Astrocyte (in vitro differentiated cells and primary cell): ENCODE measurements around the gene KIR3DL3. TPM values are rescaled to one million over a fixed set of nuclear protein-coding genes. Genes with fewer than 3 reads are reported as not detected.

Experiments used
- DNase-seq: peaks from one replicate; pipeline ENCODE4 v3.0.0-alpha.2; 2010; ENCODE audit warnings: low read depth
- FAIRE-seq: peaks from 2 replicates; lab custom pipeline; 2011; peaks lifted over from hg19 to GRCh38; lab: Jason Lieb, UNC
- H2AFZ ChIP-seq: 2 replicates; pipeline ENCODE4 v1.6.0; 2012; ENCODE audit warnings: low read depth, low read length, inconsistent platforms
- H3K27ac ChIP-seq: 2 replicates; pipeline ENCODE4 v1.5.1; 2011; ENCODE audit warnings: low read depth, low read length, inconsistent platforms
- H3K27me3 ChIP-seq: 2 replicates; pipeline ENCODE4 v1.6.0; 2011; ENCODE audit warnings: low read length, inconsistent platforms; ENCODE audit not compliant: insufficient read depth
- H3K36me3 ChIP-seq: 2 replicates; pipeline ENCODE4 v1.5.1; 2011; ENCODE audit warnings: low read length, inconsistent platforms; ENCODE audit not compliant: insufficient read depth
- H3K4me1 ChIP-seq: 2 replicates; pipeline ENCODE4 v1.5.1; 2011; ENCODE audit warnings: low read length, inconsistent platforms; ENCODE audit not compliant: insufficient read depth
- H3K4me2 ChIP-seq: 2 replicates; pipeline ENCODE4 v1.6.0; 2012; ENCODE audit warnings: low read length, inconsistent platforms
- H3K4me3 ChIP-seq: 2 replicates; pipeline ENCODE4 v1.5.1; 2011; ENCODE audit warnings: low read depth, mild to moderate bottlenecking, low read length, inconsistent platforms; ENCODE audit not compliant: insufficient read depth
- H3K79me2 ChIP-seq: 2 replicates; pipeline ENCODE4 v1.6.0; 2012; ENCODE audit warnings: mild to moderate bottlenecking, low read length, inconsistent platforms; ENCODE audit not compliant: insufficient read depth
- H3K9ac ChIP-seq: 2 replicates; pipeline ENCODE4 v1.6.0; 2012; ENCODE audit warnings: mild to moderate bottlenecking, low read length, inconsistent platforms
- H3K9me3 ChIP-seq: 2 replicates; pipeline ENCODE4 v1.5.1; 2012; ENCODE audit warnings: low read depth, mild to moderate bottlenecking, low read length, inconsistent platforms; ENCODE audit not compliant: insufficient read depth
- H4K20me1 ChIP-seq: 2 replicates; pipeline ENCODE4 v1.6.0; 2012; ENCODE audit warnings: low read length, inconsistent platforms; ENCODE audit not compliant: insufficient read depth
- H3K27ac Mint-ChIP-seq: one replicate; pipeline ENCODE4 v1.8.0; 2021; ENCODE audit warnings: mild to moderate bottlenecking, mixed read lengths; ENCODE audit not compliant: unreplicated experiment
- H3K27me3 Mint-ChIP-seq: one replicate; pipeline ENCODE4 v1.8.0; 2021; ENCODE audit warnings: low read depth, mixed read lengths; ENCODE audit not compliant: unreplicated experiment
- H3K36me3 Mint-ChIP-seq: one replicate; pipeline ENCODE4 v1.8.0; 2021; ENCODE audit warnings: low read depth, mixed read lengths; ENCODE audit not compliant: unreplicated experiment
- H3K4me1 Mint-ChIP-seq: one replicate; pipeline ENCODE4 v1.8.0; 2021; ENCODE audit warnings: low read depth, mixed read lengths; ENCODE audit not compliant: unreplicated experiment
- H3K4me3 Mint-ChIP-seq: one replicate; pipeline ENCODE4 v1.8.0; 2021; ENCODE audit warnings: mild to moderate bottlenecking, moderate library complexity, mixed read lengths; ENCODE audit not compliant: unreplicated experiment
- H3K9me3 Mint-ChIP-seq: one replicate; pipeline ENCODE4 v1.8.0; 2021; ENCODE audit warnings: mild to moderate bottlenecking, mixed read lengths; ENCODE audit not compliant: unreplicated experiment
- EZH2 ChIP-seq: IDR thresholded peaks from 2 replicates; pipeline ENCODE4 v1.6.1; 2012; ENCODE audit warnings: mild to moderate bottlenecking, low read length, inconsistent platforms; ENCODE audit not compliant: insufficient read depth
- total RNA-seq: library from RNA; stranded (reverse); gene quantifications from 2 replicates; pipeline ENCODE4 v1.2.1, GENCODE V29; 2021
- TF ChIP-seq, protein P1 (sequence below): IDR thresholded peaks from 2 replicates; pipeline ENCODE4 v1.5.1; 2011; ENCODE audit warnings: low read depth, mild to moderate bottlenecking, inconsistent platforms, low read length, moderate library complexity; ENCODE audit not compliant: insufficient read depth

KIR3DL3 gene
- total RNA-seq, 1 donor from 2014 or later = not detected

DNA sequence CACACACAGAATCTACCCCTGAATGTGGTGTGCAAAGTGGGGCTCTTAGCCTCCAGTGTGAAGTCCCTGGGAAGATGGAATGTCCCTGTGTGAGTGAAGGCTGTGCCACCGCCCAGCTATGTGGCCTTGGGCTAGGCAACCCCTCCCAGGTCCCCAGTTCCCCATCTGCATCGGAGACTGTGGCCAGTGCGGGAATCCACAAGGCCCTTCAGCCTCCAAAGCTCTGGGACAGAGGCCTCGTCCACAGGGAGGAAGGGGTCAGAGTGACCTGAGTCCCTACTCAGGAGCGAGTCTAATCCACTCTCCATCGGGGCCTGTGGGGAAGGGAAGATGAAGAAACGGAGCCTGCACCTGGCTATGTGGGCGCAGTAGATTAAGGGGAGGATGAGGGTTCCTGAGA lies 19.3 kb upstream of the KIR3DL3 start:
- no peak overlapping the region for H3K4me2 ChIP-seq
- H3K4me3 ChIP-seq = no peak overlapping the region
- Mint-ChIP-seq H3K9me3 (peaks cover 15% of the 10 kb centered on the region), H3K36me3 (no peaks in the 10 kb centered on the region), H3K4me1 (no peaks in the 10 kb centered on the region), H3K27me3 (no peaks in the 10 kb centered on the region), H3K4me3 (no peak overlapping the region), H3K27ac (no peak overlapping the region)
- H4K20me1 ChIP-seq = no peaks in the 10 kb centered on the region
- H3K79me2 ChIP-seq = no peaks in the 10 kb centered on the region
- TF ChIP-seq, protein P1, sequence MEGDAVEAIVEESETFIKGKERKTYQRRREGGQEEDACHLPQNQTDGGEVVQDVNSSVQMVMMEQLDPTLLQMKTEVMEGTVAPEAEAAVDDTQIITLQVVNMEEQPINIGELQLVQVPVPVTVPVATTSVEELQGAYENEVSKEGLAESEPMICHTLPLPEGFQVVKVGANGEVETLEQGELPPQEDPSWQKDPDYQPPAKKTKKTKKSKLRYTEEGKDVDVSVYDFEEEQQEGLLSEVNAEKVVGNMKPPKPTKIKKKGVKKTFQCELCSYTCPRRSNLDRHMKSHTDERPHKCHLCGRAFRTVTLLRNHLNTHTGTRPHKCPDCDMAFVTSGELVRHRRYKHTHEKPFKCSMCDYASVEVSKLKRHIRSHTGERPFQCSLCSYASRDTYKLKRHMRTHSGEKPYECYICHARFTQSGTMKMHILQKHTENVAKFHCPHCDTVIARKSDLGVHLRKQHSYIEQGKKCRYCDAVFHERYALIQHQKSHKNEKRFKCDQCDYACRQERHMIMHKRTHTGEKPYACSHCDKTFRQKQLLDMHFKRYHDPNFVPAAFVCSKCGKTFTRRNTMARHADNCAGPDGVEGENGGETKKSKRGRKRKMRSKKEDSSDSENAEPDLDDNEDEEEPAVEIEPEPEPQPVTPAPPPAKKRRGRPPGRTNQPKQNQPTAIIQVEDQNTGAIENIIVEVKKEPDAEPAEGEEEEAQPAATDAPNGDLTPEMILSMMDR = no peak
- no peak for TF ChIP-seq EZH2
- DNase-seq (no peak), FAIRE-seq (no peak)
- H3K4me1 ChIP-seq = no peaks in the 10 kb centered on the region
- H3K27me3 ChIP-seq = no peaks in the 10 kb centered on the region
- H3K27ac ChIP-seq = no peak overlapping the region
- H2AFZ ChIP-seq = no peak overlapping the region
- H3K36me3 ChIP-seq = no peaks in the 10 kb centered on the region
- H3K9ac ChIP-seq = no peak overlapping the region
- peaks cover 21% of the 10 kb centered on the region for H3K9me3 ChIP-seq

DNA sequence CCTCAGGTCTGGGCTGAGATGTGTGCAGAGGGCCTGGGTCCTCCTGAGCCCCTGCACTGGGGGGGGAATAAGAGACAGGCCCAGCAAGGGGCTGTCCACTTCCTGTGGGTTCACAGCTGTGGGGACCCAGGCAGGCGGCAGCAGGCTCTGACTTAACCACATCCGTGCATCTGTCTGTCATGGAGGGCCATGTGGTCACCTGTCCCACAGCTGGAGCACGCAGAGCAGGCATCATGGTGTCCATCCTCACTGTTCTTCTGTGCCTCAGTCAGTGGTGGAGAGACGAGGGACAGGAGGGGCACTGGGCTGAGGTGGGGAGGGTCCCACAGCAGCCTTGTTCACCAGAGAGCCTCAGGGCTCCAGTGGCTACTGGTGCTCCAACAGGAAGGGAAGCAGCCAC lies 16.3 kb upstream of the KIR3DL3 start:
- H3K27me3 ChIP-seq = no peaks in the 10 kb centered on the region
- H4K20me1 ChIP-seq = no peaks in the 10 kb centered on the region
- Mint-ChIP-seq H3K4me1 (no peaks in the 10 kb centered on the region), H3K27ac (no peak overlapping the region), H3K9me3 (peaks cover 11% of the 10 kb centered on the region), H3K36me3 (no peaks in the 10 kb centered on the region), H3K4me3 (no peak overlapping the region), H3K27me3 (no peaks in the 10 kb centered on the region)
- H3K27ac ChIP-seq = no peak overlapping the region
- no peaks in the 10 kb centered on the region for H3K36me3 ChIP-seq
- DNase-seq (no peak), FAIRE-seq (no peak)
- H3K4me3 ChIP-seq = no peak overlapping the region
- no peaks in the 10 kb centered on the region for H3K79me2 ChIP-seq
- TF ChIP-seq, protein P1 = no peak
- TF ChIP-seq EZH2 = no peak
- no peak overlapping the region for H3K4me2 ChIP-seq
- H3K9ac ChIP-seq = no peak overlapping the region
- H3K4me1 ChIP-seq = no peaks in the 10 kb centered on the region
- H2AFZ ChIP-seq = no peak overlapping the region
- peaks cover 15% of the 10 kb centered on the region for H3K9me3 ChIP-seq

DNA sequence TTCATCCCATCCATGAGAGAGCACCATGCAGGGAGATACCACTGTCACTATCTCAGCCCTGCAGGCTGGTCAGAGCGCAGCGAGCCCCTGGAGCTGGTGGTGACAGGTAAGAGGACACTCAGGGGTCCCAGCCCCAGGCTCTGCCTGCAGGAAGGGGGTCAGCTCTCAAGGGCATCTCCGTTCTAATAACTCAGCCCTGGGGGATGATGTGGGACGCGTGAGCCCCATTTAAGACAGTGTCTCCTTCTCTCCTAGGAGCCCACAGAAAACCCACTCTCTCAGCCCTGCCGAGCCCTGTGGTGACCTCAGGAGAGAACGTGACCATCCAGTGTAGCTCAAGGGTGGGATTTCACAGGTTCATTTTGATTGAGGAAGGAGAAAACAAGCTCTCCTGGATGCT lies 15.5 kb upstream of the KIR3DL3 start:
- Histone ChIP-seq H3K4me2 (no peak overlapping the region), H2AFZ (no peak overlapping the region), H3K9ac (no peak overlapping the region), H3K79me2 (no peaks in the 10 kb centered on the region), H3K9me3 (peaks cover 13% of the 10 kb centered on the region), H3K27me3 (no peaks in the 10 kb centered on the region), H3K4me3 (no peak overlapping the region), H3K27ac (no peak overlapping the region), H3K4me1 (no peaks in the 10 kb centered on the region), H4K20me1 (no peaks in the 10 kb centered on the region), H3K36me3 (no peaks in the 10 kb centered on the region)
- FAIRE-seq = no peak
- DNase-seq = no peak
- Mint-ChIP-seq H3K27ac (no peak overlapping the region), H3K9me3 (peaks cover 11% of the 10 kb centered on the region), H3K4me1 (no peaks in the 10 kb centered on the region), H3K27me3 (no peaks in the 10 kb centered on the region), H3K4me3 (no peak overlapping the region), H3K36me3 (no peaks in the 10 kb centered on the region)
- TF ChIP-seq, protein P1 = no peak
- no peak for TF ChIP-seq EZH2
